Glutamatergic neuron (in vitro differentiated cells): ENCODE data around the gene FKBP1A. TPM values are rescaled to one million over a fixed set of nuclear protein-coding genes. Genes with fewer than 3 reads are reported as not detected.

Source experiments
- DNase-seq: peaks from one replicate; pipeline ENCODE4 v3.0.0; 2022
- H3K27ac Mint-ChIP-seq: one replicate; pipeline ENCODE4 v1.8.0; 2020; ENCODE audit warnings: mild to moderate bottlenecking, mixed read lengths, inconsistent platforms; ENCODE audit not compliant: unreplicated experiment
- H3K27me3 Mint-ChIP-seq: one replicate; pipeline ENCODE4 v1.8.0; 2020; ENCODE audit warnings: mild to moderate bottlenecking, moderate library complexity, mixed read lengths, inconsistent platforms; ENCODE audit not compliant: unreplicated experiment
- H3K36me3 Mint-ChIP-seq: one replicate; pipeline ENCODE4 v1.8.0; 2020; ENCODE audit warnings: mild to moderate bottlenecking, mixed read lengths, inconsistent platforms; ENCODE audit not compliant: unreplicated experiment
- H3K4me1 Mint-ChIP-seq: one replicate; pipeline ENCODE4 v1.8.0; 2020; ENCODE audit warnings: mild to moderate bottlenecking, low read depth, mixed read lengths, inconsistent platforms; ENCODE audit not compliant: unreplicated experiment
- H3K4me3 Mint-ChIP-seq: one replicate; pipeline ENCODE4 v1.8.0; 2020; ENCODE audit warnings: mild to moderate bottlenecking, mixed read lengths, inconsistent platforms; ENCODE audit not compliant: unreplicated experiment
- H3K9me3 Mint-ChIP-seq: one replicate; pipeline ENCODE4 v1.8.0; 2020; ENCODE audit warnings: mild to moderate bottlenecking, moderate library complexity, mixed read lengths, inconsistent platforms; ENCODE audit not compliant: unreplicated experiment
- total RNA-seq: library from RNA; stranded (reverse); fragmentation: NEBNext Ultra II Directional; extraction: Animal tissue kit (Norgen Biotek cat#: 25700); gene quantifications from one replicate; pipeline ENCODE4 v1.2.1, GENCODE V29; 2021; ENCODE audit not compliant: unreplicated experiment
- TF ChIP-seq, protein P1 (sequence below): fragments of 200-600 bp; sonication (generic); IDR thresholded peaks from one replicate; pipeline ENCODE4 v1.5.0; 2021; ENCODE audit not compliant: partially characterized antibody, unreplicated experiment

The FKBP1A gene
- total RNA-seq, 1 donor from 2014 or later = 350 TPM

DNA sequence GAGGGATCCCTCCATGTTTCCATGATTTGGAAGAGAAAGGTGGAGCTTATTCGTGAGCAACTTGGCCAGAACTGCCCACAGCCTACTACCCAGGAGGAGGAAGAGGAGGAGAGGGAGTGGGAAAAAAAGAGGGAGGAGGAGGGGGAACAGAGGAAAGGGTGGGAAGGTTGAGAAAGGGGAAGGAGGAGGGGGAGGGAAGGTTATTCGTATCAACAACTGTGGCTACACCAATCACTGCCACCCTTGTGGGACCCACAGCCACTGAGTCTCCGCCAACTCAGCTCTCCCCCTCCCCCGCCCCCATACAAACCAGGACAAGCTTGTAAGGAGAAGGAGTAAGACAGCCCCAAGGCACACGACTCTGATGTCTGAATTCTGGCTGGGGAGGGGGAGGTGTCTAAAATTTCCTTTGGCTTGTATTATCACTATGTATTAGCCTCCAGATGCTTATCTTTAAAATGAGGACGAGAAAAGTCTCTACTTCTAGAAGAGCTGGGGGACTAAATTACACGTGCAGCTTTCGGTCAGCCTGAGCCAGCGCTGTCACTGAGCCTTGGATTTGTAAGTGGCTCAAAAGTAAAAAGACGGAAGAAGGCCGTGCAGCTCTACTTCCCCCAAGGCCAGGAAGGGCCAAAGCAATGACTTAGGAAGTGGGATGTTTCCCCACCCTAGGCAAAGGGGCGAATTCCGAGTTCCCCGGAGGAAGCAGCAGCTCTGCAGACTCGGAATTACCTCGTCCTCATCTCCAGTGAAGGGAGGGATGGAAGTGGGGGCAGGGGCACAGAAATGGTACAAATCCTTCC lies 1.0 kb downstream of the FKBP1A start:
- peaks cover 3% of the 10 kb centered on the region for H3K36me3 Mint-ChIP-seq
- H3K4me1 Mint-ChIP-seq = peaks cover 30% of the 10 kb centered on the region
- peak; percentile 26 for DNase-seq
- H3K4me3 Mint-ChIP-seq = peak overlapping the region; percentile 93
- TF ChIP-seq, protein P1, sequence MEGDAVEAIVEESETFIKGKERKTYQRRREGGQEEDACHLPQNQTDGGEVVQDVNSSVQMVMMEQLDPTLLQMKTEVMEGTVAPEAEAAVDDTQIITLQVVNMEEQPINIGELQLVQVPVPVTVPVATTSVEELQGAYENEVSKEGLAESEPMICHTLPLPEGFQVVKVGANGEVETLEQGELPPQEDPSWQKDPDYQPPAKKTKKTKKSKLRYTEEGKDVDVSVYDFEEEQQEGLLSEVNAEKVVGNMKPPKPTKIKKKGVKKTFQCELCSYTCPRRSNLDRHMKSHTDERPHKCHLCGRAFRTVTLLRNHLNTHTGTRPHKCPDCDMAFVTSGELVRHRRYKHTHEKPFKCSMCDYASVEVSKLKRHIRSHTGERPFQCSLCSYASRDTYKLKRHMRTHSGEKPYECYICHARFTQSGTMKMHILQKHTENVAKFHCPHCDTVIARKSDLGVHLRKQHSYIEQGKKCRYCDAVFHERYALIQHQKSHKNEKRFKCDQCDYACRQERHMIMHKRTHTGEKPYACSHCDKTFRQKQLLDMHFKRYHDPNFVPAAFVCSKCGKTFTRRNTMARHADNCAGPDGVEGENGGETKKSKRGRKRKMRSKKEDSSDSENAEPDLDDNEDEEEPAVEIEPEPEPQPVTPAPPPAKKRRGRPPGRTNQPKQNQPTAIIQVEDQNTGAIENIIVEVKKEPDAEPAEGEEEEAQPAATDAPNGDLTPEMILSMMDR = no peak
- H3K27ac Mint-ChIP-seq = peak overlapping the region; percentile 93
- H3K9me3 Mint-ChIP-seq = peaks cover 7% of the 10 kb centered on the region
- H3K27me3 Mint-ChIP-seq = peaks cover 20% of the 10 kb centered on the region

DNA sequence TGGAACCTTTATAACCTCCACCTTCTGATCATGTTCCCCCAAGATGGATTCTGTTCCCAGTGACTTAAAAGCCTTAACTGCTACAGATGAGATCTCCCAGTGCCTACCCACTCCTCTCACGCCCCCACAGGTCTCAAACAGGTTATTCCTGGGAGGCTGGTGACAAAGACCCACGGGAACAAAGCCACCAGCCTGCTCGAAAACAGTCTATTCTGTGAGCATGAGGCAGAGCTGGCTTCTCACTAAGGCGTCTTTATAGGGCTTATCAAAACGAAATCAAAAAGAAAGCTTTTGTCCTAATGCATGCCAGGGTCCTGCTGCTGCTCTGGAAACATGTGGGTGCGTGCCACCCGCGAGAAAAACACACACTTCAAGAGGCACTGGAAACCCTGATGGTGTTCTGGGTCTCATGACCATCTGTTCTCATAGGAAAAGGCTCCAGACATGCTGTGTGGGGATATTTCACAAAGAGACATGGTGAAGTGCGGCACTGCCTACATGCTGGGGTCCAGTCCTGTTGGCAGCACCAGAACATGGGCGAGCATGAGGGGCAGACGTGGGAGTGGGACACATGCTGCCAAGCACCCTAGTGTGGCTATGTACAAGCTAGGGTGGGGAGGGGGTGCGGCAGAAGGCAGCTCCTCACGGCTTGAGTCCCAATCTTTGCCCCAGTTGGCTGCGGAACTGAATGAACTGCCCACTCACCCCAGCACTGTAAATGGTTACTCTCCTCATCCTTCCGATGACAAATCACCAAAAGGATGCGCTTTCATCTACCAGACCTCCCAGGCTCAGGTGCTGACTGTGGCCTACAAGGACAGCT lies 2.1 kb downstream of the FKBP1A start:
- Mint-ChIP-seq H3K27me3 (peaks cover 20% of the 10 kb centered on the region), H3K4me3 (peak overlapping the region; percentile 93), H3K4me1 (peaks cover 38% of the 10 kb centered on the region), H3K27ac (peak overlapping the region; percentile 93), H3K36me3 (peaks cover 3% of the 10 kb centered on the region), H3K9me3 (peaks cover 5% of the 10 kb centered on the region)
- TF ChIP-seq, protein P1 = no peak
- no peak for DNase-seq

DNA sequence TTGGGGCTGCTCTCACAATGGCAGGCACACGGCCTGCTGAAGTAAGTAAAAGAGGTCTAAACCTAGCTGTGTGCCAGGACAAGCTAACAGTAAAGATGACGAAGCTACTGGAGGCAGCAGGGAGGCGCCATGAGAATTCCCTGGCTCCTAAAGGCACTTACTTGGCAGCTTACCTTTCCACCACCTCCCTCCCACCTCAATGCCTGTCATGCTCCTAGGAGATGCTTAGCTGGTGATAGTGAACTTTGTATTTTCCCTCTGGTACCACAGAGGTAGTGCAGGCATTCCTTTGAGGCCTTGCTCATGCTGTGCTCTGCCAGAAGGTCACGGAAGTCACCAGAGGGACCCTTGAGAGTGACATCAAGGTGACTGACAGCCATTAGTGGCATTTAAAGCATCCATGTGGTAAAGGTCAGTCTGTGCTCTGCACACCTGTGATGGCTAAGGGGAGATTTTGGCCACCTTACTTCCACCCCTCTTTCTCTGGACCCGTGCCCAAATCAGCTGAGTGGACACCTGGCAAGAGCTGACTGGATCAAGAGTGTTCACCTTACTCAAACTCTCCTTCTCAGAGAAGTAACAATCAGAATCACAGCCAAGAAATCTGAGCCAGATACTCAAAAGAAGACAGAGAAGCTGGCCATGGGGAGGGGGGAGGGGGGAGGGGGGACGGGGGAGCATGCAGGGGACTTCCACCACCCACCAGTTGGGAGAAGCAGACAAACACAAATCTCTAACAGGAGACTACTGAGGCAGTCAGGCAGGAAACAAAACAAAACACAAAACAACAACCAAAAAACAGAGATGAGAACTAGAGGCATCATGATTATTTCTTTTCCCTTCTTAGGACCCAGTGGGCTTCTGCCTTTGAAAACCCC lies 2.9 kb downstream of the FKBP1A start:
- H3K4me3 Mint-ChIP-seq = peak overlapping the region; percentile 93
- peaks cover 3% of the 10 kb centered on the region for H3K36me3 Mint-ChIP-seq
- peaks cover 43% of the 10 kb centered on the region for H3K4me1 Mint-ChIP-seq
- TF ChIP-seq, protein P1 = no peak
- peaks cover 14% of the 10 kb centered on the region for H3K27me3 Mint-ChIP-seq
- H3K9me3 Mint-ChIP-seq = peaks cover 5% of the 10 kb centered on the region
- no peak for DNase-seq
- H3K27ac Mint-ChIP-seq = peak overlapping the region; percentile 93

DNA sequence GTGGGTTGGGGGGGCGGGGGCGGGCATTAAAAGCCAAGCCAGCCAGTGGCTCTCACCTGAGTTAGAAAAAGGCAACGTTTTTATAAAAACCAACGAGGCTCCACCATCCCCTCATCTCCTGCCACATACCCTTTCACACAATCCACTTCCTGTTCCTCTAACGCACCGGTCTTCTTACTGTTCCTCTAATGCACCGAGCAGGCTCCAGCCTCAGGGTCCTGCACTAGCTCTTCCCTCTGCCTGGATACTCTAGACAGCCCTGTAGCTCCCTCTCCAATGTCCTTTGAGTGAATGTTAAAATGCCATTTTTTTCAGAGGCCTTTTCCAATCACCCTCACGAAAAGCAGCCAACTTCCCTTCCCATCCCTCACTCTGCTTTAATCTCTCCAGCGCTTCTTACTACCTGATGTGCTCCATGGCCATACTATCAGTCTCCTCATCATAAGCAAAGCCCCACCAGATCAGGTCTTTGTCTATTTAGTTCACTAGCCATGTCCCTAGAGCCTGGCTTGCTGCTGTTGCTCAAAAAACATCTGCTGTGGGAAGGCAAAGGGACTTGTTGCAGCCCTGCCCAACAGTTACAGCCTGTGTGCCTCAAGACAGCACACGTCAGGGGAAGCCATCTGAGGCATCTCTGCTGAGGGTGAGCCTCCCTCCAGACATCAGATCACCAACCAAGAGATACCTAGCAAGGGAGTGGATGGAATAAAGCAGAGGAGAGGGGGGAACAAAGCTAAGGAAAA lies 3.9 kb downstream of the FKBP1A start:
- H3K36me3 Mint-ChIP-seq = peaks cover 3% of the 10 kb centered on the region
- peaks cover 5% of the 10 kb centered on the region for H3K9me3 Mint-ChIP-seq
- peak overlapping the region; percentile 75 for H3K4me3 Mint-ChIP-seq
- peaks cover 50% of the 10 kb centered on the region for H3K4me1 Mint-ChIP-seq
- TF ChIP-seq, protein P1 = no peak
- peak; percentile 29 for DNase-seq
- peak overlapping the region; percentile 92 for H3K27ac Mint-ChIP-seq
- H3K27me3 Mint-ChIP-seq = peaks cover 12% of the 10 kb centered on the region
